K562 (cell line): ENCODE results near the gene FPR1. TPM values are rescaled to one million over a fixed set of nuclear protein-coding genes. Genes with fewer than 3 reads are reported as not detected.

Experiments
- E2F1 ChIP-seq: sonication (generic); formaldehyde crosslinking; IDR thresholded peaks from 2 replicates; pipeline ENCODE4 v1.8.1; 2023; ENCODE audit warnings: mild to moderate bottlenecking, missing genetic modification reagents, moderate library complexity
- FOSL1 ChIP-seq: fragments of 200-800 bp; sonication (Bioruptor generic); conservative IDR thresholded peaks from 2 replicates; pipeline ENCODE4 v1.6.1; 2016; ENCODE audit warnings: missing genetic modification characterization, missing compliant biosample characterization
- KAT8 ChIP-seq: fragments of 450-650 bp; IDR thresholded peaks from 2 replicates; pipeline ENCODE4 v1.6.1; 2016; ENCODE audit warnings: low read depth, mild to moderate bottlenecking
- MAZ ChIP-seq, 2 experiments: fragments of 450-650 bp in 1 of 2; sonication (generic) in 1 of 2; formaldehyde crosslinking; IDR thresholded peaks in 1 of 2; conservative IDR thresholded peaks in 1 of 2; 2 replicates each; pipeline versions ENCODE4 v1.4.0 to v1.5.0; 2020; ENCODE audit warnings: mild to moderate bottlenecking in 1 of 2, missing genetic modification reagents in 1 of 2
- MEIS2 ChIP-seq: fragments of 450-650 bp; IDR thresholded peaks from 2 replicates; pipeline ENCODE4 v1.6.1; 2014; ENCODE audit warnings: mild to moderate bottlenecking; ENCODE audit not compliant: partially characterized antibody
- MTA3 ChIP-seq: fragments of 450-650 bp; formaldehyde crosslinking; IDR thresholded peaks from 2 replicates; pipeline ENCODE4 v1.6.1; 2017; ENCODE audit warnings: mild to moderate bottlenecking, borderline replicate concordance
- NCOA4 ChIP-seq: fragments of 450-650 bp; IDR thresholded peaks from 2 replicates; pipeline ENCODE4 v1.6.1; 2018; ENCODE audit warnings: mild to moderate bottlenecking; ENCODE audit not compliant: partially characterized antibody
- NCOA6 ChIP-seq: fragments of 450-650 bp; IDR thresholded peaks from 2 replicates; pipeline ENCODE4 v1.6.1; 2017; ENCODE audit warnings: mild to moderate bottlenecking
- NFXL1 ChIP-seq: fragments of 450-650 bp; formaldehyde crosslinking; IDR thresholded peaks from 2 replicates; pipeline ENCODE4 v1.4.0; 2021; ENCODE audit warnings: mild to moderate bottlenecking
- PPARD ChIP-seq: fragments of 250-450 bp; sonication (Bioruptor Pico); IDR thresholded peaks from 2 replicates; pipeline ENCODE4 v1.8.0; 2022; ENCODE audit warnings: inconsistent platforms, mild to moderate bottlenecking, moderate library complexity
- SRSF3 ChIP-seq: fragments of 200-400 bp; formaldehyde crosslinking; IDR thresholded peaks from 2 replicates; pipeline ENCODE4 v1.6.1; 2016; ENCODE audit warnings: mild to moderate bottlenecking, low read length, moderate library complexity; ENCODE audit not compliant: insufficient read depth
- TARDBP ChIP-seq: fragments of 450-650 bp; IDR thresholded peaks from 2 replicates; pipeline ENCODE4 v1.6.1; 2016
- TFAP4 ChIP-seq: sonication (generic); formaldehyde crosslinking; IDR thresholded peaks from 2 replicates; pipeline ENCODE4 v1.8.0; 2022; ENCODE audit warnings: missing genetic modification reagents, mild to moderate bottlenecking, moderate library complexity, borderline replicate concordance
- XRCC4 ChIP-seq: IDR thresholded peaks from one replicate; pipeline ENCODE4 v1.6.1; 2011; ENCODE audit not compliant: insufficient read depth, insufficient read length; ENCODE audit errors: extremely low read depth
- YBX1 ChIP-seq: fragments of 450-650 bp; IDR thresholded peaks from 2 replicates; pipeline ENCODE4 v1.7.1; 2016; ENCODE audit warnings: mild to moderate bottlenecking
- ZBTB34 ChIP-seq: fragments of 250-450 bp; sonication (Bioruptor Pico); IDR thresholded peaks from 2 replicates; pipeline ENCODE4 v1.8.0; 2021; ENCODE audit warnings: mild to moderate bottlenecking, moderate library complexity
- ZC3H8 ChIP-seq: fragments of 450-650 bp; IDR thresholded peaks from 2 replicates; pipeline ENCODE4 v1.6.1; 2017
- ZFP91 ChIP-seq: sonication (generic); formaldehyde crosslinking; IDR thresholded peaks from 2 replicates; pipeline ENCODE4 v1.8.0; 2022; ENCODE audit warnings: mild to moderate bottlenecking, missing genetic modification reagents
- ZHX1 ChIP-seq: fragments of 150-350 bp; conservative IDR thresholded peaks from 2 replicates; pipeline ENCODE4 v1.6.1; 2014; ENCODE audit warnings: low read length
- ZNF408 ChIP-seq: fragments of 250-450 bp; sonication (Bioruptor Pico); IDR thresholded peaks from 2 replicates; pipeline ENCODE4 v1.4.0; 2020; ENCODE audit warnings: low read depth, mild to moderate bottlenecking, moderate library complexity
- ZNF586 ChIP-seq: fragments of 450-650 bp; formaldehyde crosslinking; conservative IDR thresholded peaks from 2 replicates; pipeline ENCODE4 v1.4.0; 2020; ENCODE audit warnings: mild to moderate bottlenecking, moderate library complexity
- ZSCAN29 ChIP-seq: fragments of 450-650 bp; IDR thresholded peaks from 2 replicates; pipeline ENCODE4 v1.6.1; 2017
- polyA plus RNA-seq, 8 experiments: library from polyadenylated mRNA; depleted of rRNA in 4 of 8; stranded (reverse) in 5 of 8; unstranded in 3 of 8; fragments of >200 nt; fragmentation: Nextera tagmentation in 2 of 8; fragmentation: Illumina TruSeq in 1 of 8; extraction: Ambion mirVana in 2 of 8; extraction: Trizol in 1 of 8; gene quantifications; 2 replicates each; pipeline versions ENCODE4 v1.2.1 to v1.2.3, GENCODE V29; 2011 to 2014; ENCODE audit warnings: inconsistent platforms in 1 of 8, missing spikeins in 1 of 8
- total RNA-seq, 7 experiments: library from RNA; depleted of rRNA in 6 of 7; stranded (reverse); fragments of >200 nt in 6 of 7; fragmentation: Illumina TruSeq in 2 of 7; extraction: Trizol in 2 of 7; gene quantifications; 2 replicates each; pipeline versions ENCODE4 v1.2.1 to v1.2.3, GENCODE V29; 2011 to 2021; ENCODE audit warnings: low replicate concordance in 1 of 7

The FPR1 gene
- total and polyA plus RNA-seq, 9 of the 15 experiments (the other 6 are each of a cell fraction or from before 2014, with no cell fraction given): 0.06 to 0.25 (median 0.14) TPM; not detected in 4

- TF ChIP-seq ZHX1: no peak
- no peak for TF ChIP-seq E2F1
- no peak for TF ChIP-seq KAT8
- TF ChIP-seq YBX1: no peak
- no peak for TF ChIP-seq ZFP91 (CRISPR knock-in tag)
- TF ChIP-seq ZNF586 (CRISPR knock-in tag): no peak
- no peak for TF ChIP-seq ZC3H8
- TF ChIP-seq XRCC4: no peak
- no peak for TF ChIP-seq PPARD (CRISPR knock-in tag)
- TF ChIP-seq NCOA4: no peak
- TF ChIP-seq MEIS2: peak; percentile 52
- no peak for TF ChIP-seq NCOA6
- TF ChIP-seq SRSF3: no peak
- TF ChIP-seq NFXL1 (CRISPR knock-in tag): no peak
- no peak for TF ChIP-seq ZSCAN29
- 0 out of 2 replicates have a peak, but pooled peaks have one; percentile 33 for TF ChIP-seq MTA3
- peak in 1 of 2 experiments; percentile 63; a peak in 2 of 4 replicates for TF ChIP-seq MAZ (CRISPR knock-in tag; conservative IDR thresholded peaks at IDR 0.05 in 1 of 2, IDR thresholded peaks at IDR 0.05 in 1 of 2)
- TF ChIP-seq TARDBP: 0 out of 2 replicates have a peak, but pooled peaks have one; percentile 17
- no peak for TF ChIP-seq FOSL1 (tag)
- TF ChIP-seq ZBTB34 (CRISPR knock-in tag): no peak
- TF ChIP-seq TFAP4 (CRISPR knock-in tag): peak; percentile 52; the same call in 1 of the 2 replicates
- TF ChIP-seq ZNF408 (CRISPR knock-in tag): no peak
These were observed 25.6 kb downstream of the FPR1 start (continued) for GRCh38 chr19:51726049-51726448.
